Keratinocyte (primary cell): Measurements from ENCODE around the gene PTCD2. TPM values are rescaled to one million over a fixed set of nuclear protein-coding genes. Genes with fewer than 3 reads are reported as not detected.

Experiments
- DNase-seq: peaks from one replicate; pipeline ENCODE4 v3.0.0-alpha.2; 2011; ENCODE audit warnings: low read depth, missing footprints, low spot score
- FAIRE-seq: peaks from 2 replicates; lab custom pipeline; 2011; peaks lifted over from hg19 to GRCh38; lab: Jason Lieb, UNC
- H2AFZ ChIP-seq: 2 replicates; pipeline ENCODE4 v1.6.0; 2012; ENCODE audit warnings: low read length, control low read depth, inconsistent platforms; ENCODE audit not compliant: control insufficient read depth
- H3K27ac ChIP-seq: 2 replicates; pipeline ENCODE4 v1.5.1; 2011; ENCODE audit warnings: low read length; ENCODE audit not compliant: control insufficient read depth, insufficient read depth
- H3K27me3 ChIP-seq: 3 replicates; pipeline ENCODE4 v1.6.0; 2011; ENCODE audit warnings: low read length; ENCODE audit not compliant: control insufficient read depth, insufficient read depth; ENCODE audit errors: extremely low read depth
- H3K36me3 ChIP-seq, 2 experiments: 2 replicates in 1 of 2; 3 replicates in 1 of 2; pipeline ENCODE4 v1.5.1; 2011; ENCODE audit warnings: low read length in 2 of 2, mild to moderate bottlenecking in 1 of 2; ENCODE audit not compliant: control insufficient read depth in 2 of 2, insufficient read depth in 2 of 2; ENCODE audit errors: extremely low read depth in 1 of 2
- H3K4me1 ChIP-seq: 3 replicates; pipeline ENCODE4 v1.5.1; 2011; ENCODE audit warnings: low read length; ENCODE audit not compliant: control insufficient read depth, insufficient read depth; ENCODE audit errors: extremely low read depth
- H3K4me2 ChIP-seq: 3 replicates; pipeline ENCODE4 v1.6.0; 2011; ENCODE audit warnings: low read depth, low read length; ENCODE audit not compliant: control insufficient read depth, insufficient read depth; ENCODE audit errors: extremely low read depth
- H3K4me3 ChIP-seq, 3 experiments: fragments of 200-600 bp in 1 of 3; sonication (generic) in 1 of 3; 2 replicates in 2 of 3; 3 replicates in 1 of 3; pipeline ENCODE4 v1.5.1; 2011 to 2016; ENCODE audit warnings: low read length in 3 of 3, mild to moderate bottlenecking in 3 of 3, control low read depth in 2 of 3, inconsistent platforms in 1 of 3, low read depth in 1 of 3, mixed read lengths in 1 of 3, mixed run types in 1 of 3, moderate library complexity in 1 of 3; ENCODE audit not compliant: control insufficient read depth in 2 of 3, insufficient read depth in 2 of 3; ENCODE audit errors: extremely low read depth in 1 of 3
- H3K79me2 ChIP-seq: 2 replicates; pipeline ENCODE4 v1.6.0; 2012; ENCODE audit warnings: low read length; ENCODE audit not compliant: control insufficient read depth, insufficient read depth
- H3K9ac ChIP-seq: 3 replicates; pipeline ENCODE4 v1.6.0; 2011; ENCODE audit warnings: low read length; ENCODE audit not compliant: control insufficient read depth, insufficient read depth; ENCODE audit errors: extremely low read depth
- H3K9me1 ChIP-seq: 3 replicates; pipeline ENCODE4 v1.6.0; 2011; ENCODE audit warnings: low read length; ENCODE audit not compliant: control insufficient read depth, insufficient read depth; ENCODE audit errors: extremely low read depth
- H3K9me3 ChIP-seq: 2 replicates; pipeline ENCODE4 v1.5.1; 2012; ENCODE audit warnings: low read depth, low read length; ENCODE audit not compliant: control insufficient read depth
- H4K20me1 ChIP-seq: 3 replicates; pipeline ENCODE4 v1.6.0; 2011; ENCODE audit warnings: low read length; ENCODE audit not compliant: control insufficient read depth, insufficient read depth; ENCODE audit errors: extremely low read depth
- EZH2 ChIP-seq: IDR thresholded peaks from one replicate; pipeline ENCODE4 v1.6.1; 2012; ENCODE audit warnings: inconsistent platforms, mild to moderate bottlenecking, low read length, moderate library complexity
- dilution Hi-C: fragments of 300-500 bp; cut with MboI; formaldehyde crosslinking; loops from one replicate; pipeline ENCODE4 v1.7.0; 2020; ENCODE audit warnings: low sequenced_read_pairs; ENCODE audit not compliant: extremely low pct_ligation_motif_present
- polyA plus RNA-seq, 5 experiments: library from polyadenylated mRNA; depleted of rRNA in 3 of 5; stranded (reverse) in 3 of 5; stranded (forward) in 1 of 5; unstranded in 1 of 5; fragments of >200 nt; gene quantifications; 1 replicate in 1 of 5; 2 replicates in 3 of 5; 3 replicates in 1 of 5; pipeline versions ENCODE4 v1.2.1 to v1.2.3, GENCODE V29; 2011 to 2012; ENCODE audit warnings: missing spikeins in 2 of 5, low read depth in 1 of 5, low replicate concordance in 1 of 5
- TF ChIP-seq, protein P1 (sequence below), 3 experiments: IDR thresholded peaks in 1 of 3; conservative IDR thresholded peaks in 1 of 3; optimal IDR thresholded peaks in 1 of 3; 2 replicates in 2 of 3; 3 replicates in 1 of 3; pipeline versions ENCODE3 to v1.5.1; 2011; ENCODE audit warnings: low read length in 3 of 3, mild to moderate bottlenecking in 3 of 3, moderate library complexity in 2 of 3, control low read depth in 1 of 3, inconsistent platforms in 1 of 3; ENCODE audit not compliant: insufficient read depth in 2 of 3; ENCODE audit errors: extremely low read depth in 1 of 3

The PTCD2 gene
- polyA plus RNA-seq, 1 donor (not counting 4 experiments of a cell fraction or from before 2014, with no cell fraction given): 13.1 TPM

DNA sequence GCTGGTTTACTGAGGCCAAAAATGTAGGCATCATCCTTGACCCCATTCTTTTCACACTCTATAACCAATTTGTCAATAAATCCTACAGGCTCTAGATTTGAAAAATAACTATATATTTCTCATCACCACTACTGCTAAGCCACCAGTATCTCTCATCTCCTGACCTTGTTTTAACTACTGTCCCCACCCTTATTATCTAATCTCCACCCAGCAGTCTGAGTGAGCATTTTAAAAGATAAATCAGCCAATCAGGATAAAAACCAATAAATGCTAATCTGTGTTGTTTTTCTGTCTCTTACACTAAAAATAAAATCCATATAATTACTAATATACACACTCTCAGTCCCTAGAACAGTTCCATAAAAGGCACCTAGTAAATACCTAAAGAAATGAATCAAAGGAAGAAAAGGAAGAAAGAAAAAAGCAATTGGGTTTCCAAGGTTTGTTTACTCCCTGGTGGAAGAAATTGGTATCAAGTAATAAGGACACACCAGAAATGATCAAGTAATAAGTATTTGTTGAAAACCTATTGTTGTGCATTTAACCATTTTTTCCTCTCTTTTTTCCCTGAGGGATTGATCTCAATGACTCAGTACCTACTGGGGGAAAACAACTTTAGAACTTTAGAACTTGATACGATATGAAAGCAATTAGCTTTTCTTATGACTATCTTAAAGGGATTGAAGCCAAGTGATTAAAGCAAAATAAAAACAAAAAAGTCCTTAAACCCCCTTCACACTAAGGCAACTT lies 19.4 kb upstream of the PTCD2 start:
- no peaks in the 10 kb centered on the region for H3K9me1 ChIP-seq
- no peaks in the 10 kb centered on the region for H3K9me3 ChIP-seq
- H4K20me1 ChIP-seq: no peaks in the 10 kb centered on the region
- H3K4me3 ChIP-seq: no peak overlapping the region
- no peak overlapping the region for H3K9ac ChIP-seq
- peaks cover 21% of the 10 kb centered on the region for H3K4me1 ChIP-seq
- no peak overlapping the region for H3K27ac ChIP-seq
- dilution Hi-C loops: no loop called here
- no peak for FAIRE-seq
- TF ChIP-seq, protein P1, sequence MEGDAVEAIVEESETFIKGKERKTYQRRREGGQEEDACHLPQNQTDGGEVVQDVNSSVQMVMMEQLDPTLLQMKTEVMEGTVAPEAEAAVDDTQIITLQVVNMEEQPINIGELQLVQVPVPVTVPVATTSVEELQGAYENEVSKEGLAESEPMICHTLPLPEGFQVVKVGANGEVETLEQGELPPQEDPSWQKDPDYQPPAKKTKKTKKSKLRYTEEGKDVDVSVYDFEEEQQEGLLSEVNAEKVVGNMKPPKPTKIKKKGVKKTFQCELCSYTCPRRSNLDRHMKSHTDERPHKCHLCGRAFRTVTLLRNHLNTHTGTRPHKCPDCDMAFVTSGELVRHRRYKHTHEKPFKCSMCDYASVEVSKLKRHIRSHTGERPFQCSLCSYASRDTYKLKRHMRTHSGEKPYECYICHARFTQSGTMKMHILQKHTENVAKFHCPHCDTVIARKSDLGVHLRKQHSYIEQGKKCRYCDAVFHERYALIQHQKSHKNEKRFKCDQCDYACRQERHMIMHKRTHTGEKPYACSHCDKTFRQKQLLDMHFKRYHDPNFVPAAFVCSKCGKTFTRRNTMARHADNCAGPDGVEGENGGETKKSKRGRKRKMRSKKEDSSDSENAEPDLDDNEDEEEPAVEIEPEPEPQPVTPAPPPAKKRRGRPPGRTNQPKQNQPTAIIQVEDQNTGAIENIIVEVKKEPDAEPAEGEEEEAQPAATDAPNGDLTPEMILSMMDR (optimal IDR thresholded peaks at IDR 0.05 in 1 of 3, IDR thresholded peaks at IDR 0.05 in 1 of 3, conservative IDR thresholded peaks at IDR 0.05 in 1 of 3; ENCODE audit: extremely low read depth in 1 of 3, insufficient read depth in 2 of 3, low read length in 3 of 3): no peak
- no peak for TF ChIP-seq EZH2
- DNase-seq: no peak
- peaks cover 2 to 12% of the 10 kb centered on the region in 2 experiments for H3K36me3 ChIP-seq
- H3K79me2 ChIP-seq: peaks cover 61% of the 10 kb centered on the region
- H3K4me2 ChIP-seq: no peak overlapping the region
- H2AFZ ChIP-seq: no peak overlapping the region
- no peaks in the 10 kb centered on the region for H3K27me3 ChIP-seq

DNA sequence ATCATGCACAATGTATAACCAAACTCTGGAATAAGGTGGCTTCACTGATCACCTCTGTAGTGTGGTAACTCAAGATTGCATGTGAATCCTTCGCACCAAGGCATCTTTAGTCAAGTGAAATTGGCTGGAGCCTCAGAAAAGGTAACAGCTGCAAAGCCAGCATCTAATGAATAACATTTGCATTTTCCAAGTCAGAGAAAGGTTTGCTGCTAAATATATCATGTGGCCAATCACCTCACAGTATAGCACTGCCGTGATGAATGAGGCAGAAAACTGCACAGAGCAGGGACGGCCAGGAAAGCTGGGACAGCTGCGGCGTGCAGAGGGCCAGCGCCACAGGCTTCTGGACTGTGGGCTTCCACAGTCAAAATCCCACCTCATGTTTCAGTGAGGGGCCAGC lies 18.6 kb upstream of the PTCD2 start:
- no peak for DNase-seq
- no peaks in the 10 kb centered on the region for H3K9me3 ChIP-seq
- H4K20me1 ChIP-seq: no peaks in the 10 kb centered on the region
- H3K36me3 ChIP-seq: peaks cover 2 to 12% of the 10 kb centered on the region in 2 experiments
- no peaks in the 10 kb centered on the region for H3K27me3 ChIP-seq
- TF ChIP-seq, protein P1 (optimal IDR thresholded peaks at IDR 0.05 in 1 of 3, IDR thresholded peaks at IDR 0.05 in 1 of 3, conservative IDR thresholded peaks at IDR 0.05 in 1 of 3; ENCODE audit: extremely low read depth in 1 of 3, insufficient read depth in 2 of 3, low read length in 3 of 3): no peak
- TF ChIP-seq EZH2: no peak
- no peak for FAIRE-seq
- dilution Hi-C loops: no loop called here
- no peaks in the 10 kb centered on the region for H3K9me1 ChIP-seq
- H3K4me2 ChIP-seq: no peak overlapping the region
- no peak overlapping the region for H3K27ac ChIP-seq
- peaks cover 21% of the 10 kb centered on the region for H3K4me1 ChIP-seq
- no peak overlapping the region for H3K9ac ChIP-seq
- H3K79me2 ChIP-seq: peaks cover 68% of the 10 kb centered on the region
- no peak overlapping the region for H2AFZ ChIP-seq
- H3K4me3 ChIP-seq: no peak overlapping the region
